Measurements from ENCODE around the gene LRRC38. TPM values are rescaled to one million over a fixed set of nuclear protein-coding genes. Genes with fewer than 3 reads are reported as not detected.
"Not testable (repeated sequence)": the region's sequence is repeated elsewhere in the genome, so short reads cannot be mapped to it uniquely, and the experiment has no call there.

The LRRC38 gene
- polyA plus RNA-seq, 12 donors, result 13.4 to 77.1 (median 29.4) TPM; not detected in 1

DNA sequence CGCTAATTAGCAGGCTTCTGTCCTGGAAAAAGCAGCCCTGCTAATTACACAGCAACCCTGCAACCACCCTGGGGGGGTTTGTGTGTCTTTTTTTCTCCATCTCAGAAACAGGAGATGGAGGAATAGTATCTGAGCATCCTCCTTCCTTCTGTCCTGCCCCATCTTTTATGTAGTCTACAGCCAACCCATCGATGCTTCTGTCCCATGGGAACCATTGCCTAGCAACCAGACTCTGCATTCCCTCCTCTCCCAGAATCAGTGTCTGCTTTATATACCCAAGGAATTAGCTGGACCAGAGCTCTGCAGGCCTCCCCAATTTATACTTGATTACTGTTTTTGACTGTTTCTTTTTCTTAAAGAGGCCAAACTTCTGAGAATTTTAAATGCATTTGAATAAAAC lies 35.1 kb downstream of the LRRC38 start:
- no peak for DNase-seq

DNA sequence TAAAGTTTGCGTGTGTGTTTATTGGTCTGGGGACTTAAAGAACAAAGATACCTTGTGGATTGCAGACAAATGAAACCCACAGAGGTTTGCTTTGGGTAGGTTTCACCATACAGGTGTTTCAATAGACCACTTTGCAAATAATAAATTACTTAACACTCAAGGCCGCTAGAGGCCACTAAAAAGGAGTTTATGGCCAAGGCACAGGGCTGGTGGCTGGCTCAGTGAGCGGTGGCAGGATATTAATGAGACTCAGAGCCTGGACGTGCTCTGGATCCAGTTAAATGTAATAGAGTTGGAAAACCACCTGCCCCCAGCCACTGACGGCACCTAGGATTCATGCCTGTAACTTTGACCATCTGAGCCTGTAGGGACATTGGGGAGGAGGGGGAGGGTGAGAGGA lies 44.5 kb downstream of the LRRC38 start:
- no peak for DNase-seq

DNA sequence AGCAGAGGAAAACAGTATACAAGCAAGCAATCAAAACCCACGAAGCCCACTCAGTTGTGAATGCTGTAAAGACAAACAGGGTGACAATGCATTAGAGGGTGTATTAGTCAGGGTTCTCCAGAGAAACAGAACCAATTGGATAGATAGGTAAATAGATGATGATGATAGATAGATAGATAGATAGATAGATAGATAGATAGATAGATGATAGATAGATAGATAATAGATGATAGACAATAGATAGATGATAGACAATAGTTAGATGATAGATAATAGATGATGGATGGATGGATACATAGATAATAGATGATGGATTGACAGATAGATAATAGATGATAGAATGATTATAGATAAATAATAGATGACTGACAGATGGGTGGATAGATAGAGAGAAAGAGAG lies 48.3 kb downstream of the LRRC38 start:
- DNase-seq, result no peak

DNA sequence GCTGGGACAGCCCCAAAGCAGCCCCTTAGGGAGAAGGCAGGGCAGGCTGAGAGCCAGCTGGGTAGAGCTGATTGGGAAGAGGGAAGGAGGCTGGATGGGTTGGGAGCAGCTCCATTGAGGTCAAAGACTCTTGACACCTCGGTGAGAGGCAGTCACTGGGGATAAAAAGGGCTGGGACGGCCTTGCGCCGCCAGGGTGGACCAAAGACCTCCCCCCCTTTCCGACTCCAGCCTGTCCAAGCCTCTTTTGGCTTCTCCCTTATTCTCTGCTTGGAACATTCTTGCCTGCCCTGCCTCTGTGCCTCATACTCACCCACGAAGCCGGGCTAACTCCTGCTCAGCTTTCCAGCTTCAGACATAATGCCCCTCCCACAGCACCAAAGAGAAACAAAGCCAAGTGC lies 51.1 kb downstream of the LRRC38 start:
- no peak for DNase-seq

DNA sequence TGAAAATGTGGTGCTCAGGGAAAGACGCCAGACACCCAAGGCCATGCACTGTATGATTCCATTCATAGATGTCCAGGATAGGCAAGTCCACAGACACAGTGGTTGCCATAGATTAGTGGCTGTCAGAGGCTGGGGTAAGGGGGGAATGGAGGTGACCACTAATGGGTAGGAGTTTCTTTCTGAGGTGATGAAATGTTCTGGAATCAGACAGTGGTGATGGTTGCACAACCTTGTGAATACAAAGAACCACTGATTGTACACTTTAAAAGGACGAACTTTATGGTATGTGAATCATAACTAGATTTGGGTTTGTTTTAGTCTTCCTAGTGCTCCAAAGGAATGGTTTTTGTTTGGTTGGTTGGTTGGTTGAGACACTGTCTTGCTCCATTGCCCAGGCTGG lies 51.8 kb downstream of the LRRC38 start:
- no peak for DNase-seq

- no peak for DNase-seq
These were observed 56.8 kb downstream of the LRRC38 start for GRCh38 chr1:13456904-13457532.

DNA sequence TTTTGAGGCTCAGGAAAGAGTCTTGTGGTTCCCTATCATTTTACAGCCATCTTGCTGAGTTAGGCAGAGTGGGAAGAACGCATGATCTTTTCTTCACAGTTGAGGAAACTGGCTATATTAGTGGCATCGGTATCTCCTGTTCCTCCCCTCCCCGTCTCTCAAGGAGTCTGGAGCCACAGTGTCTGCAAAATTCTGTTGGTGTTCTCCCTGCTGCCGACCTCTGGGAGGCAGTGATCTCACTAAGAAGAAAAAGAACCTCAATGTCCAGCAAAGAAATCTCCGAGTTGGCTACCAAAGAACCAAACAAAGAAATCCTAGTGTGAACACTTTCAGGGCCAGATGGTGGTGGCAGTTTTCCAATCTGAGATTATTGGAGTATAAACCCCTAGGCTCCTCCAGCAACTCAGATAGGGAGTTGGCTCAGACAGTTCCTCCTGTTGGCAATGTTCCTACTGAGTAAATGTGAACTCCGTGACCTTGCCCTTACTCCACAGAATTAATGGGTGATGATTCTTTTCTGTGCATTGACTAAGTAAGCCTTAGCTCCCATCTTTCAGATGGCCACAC lies 62.3 kb downstream of the LRRC38 start:
- DNase-seq, result no peak

DNA sequence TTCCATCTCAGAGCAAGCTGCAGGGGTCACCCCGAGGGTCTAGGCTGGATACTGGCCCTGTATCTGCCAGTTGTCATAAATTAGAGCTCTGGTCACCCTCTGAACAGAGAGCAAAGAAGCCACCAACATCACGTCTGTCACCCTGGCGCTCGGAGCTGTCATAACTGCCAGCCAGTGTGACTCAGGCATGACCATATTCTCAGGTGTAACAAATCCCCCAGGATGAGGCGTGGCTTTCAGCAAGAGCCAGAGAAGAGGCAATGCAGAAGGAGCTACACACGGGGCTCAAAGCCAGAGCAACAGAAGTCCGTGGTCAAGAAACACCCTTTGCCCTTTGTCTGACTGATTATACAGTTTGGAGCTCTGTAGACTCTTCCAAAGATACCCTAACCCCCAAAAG lies 63.6 kb downstream of the LRRC38 start:
- no peak for DNase-seq

GRCh38 chr1:13443335-13443979 lies 70.3 kb downstream of the LRRC38 start:
- no peak for DNase-seq

DNA sequence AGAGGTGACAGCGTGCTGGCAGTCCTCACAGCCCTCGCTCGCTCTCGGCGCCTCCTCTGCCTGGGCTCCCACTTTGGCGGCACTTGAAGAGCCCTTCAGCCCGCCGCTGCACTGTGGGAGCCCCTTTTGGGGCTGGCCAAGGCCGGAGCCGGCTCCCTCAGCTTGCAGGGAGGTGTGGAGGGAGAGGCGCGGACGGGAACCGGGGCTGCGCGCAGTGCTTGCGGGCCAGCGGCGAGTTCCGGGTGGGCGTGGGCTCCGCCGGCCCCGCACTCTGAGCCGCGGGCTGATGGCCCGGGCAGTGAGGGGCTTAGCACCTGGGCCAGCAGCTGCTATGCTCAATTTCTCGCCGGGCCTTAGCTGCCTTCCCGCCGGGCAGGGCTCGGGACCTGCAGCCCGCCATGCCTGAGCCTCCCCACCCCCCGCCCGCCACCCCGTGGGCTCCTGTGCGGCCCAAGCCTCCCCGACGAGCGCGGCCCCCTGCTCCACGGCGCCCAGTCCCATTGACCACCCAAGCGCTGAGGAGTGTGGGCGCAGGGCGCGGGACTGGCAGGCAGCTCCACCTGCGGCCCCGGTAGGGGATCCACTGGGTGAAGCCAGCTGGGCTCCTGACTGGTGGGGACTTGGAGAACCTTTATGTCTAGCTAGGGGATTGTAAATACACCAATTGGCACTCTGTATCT lies 74.6 kb downstream of the LRRC38 start:
- not testable (repeated sequence) for DNase-seq

GRCh38 chr1:13435458-13435857 lies 78.3 kb downstream of the LRRC38 start:
- no peak for DNase-seq

DNA sequence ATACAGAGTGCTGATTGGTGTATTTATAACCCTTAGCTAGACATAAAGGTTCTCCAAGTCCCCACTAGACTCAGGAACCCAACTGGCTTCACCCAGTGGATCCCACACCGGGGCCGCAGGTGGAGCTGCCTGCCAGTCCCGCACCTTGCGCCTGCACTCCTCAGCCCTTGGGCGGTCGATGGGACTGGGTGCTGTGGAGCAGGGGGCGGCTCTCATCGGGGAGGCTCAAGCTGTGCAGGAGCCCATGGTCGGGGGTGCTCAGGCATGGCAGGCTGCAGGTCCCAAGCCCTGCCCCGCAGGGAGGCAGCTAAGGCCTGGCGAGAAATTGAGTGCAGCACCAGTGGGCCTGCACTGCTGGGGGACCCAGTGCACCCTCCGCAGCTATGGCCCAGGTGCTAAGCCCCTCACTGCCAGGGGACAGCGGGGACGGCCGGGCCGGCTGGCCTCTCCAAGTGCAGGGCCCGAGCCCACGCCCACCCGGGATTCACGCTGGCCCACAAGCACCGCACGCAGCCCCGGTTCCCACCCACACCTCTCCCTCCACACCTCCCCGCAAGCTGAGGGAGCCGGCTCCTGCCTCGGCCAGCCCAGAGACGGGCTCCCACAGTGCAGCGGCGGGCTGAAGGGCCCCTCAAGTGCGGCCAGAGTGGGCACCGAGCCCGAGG lies 80.0 kb downstream of the LRRC38 start:
- DNase-seq, result not testable (repeated sequence)

- DNase-seq, result no peak
These were observed 81.6 kb downstream of the LRRC38 start for GRCh38 chr1:13432251-13432650.

GRCh38 chr1:13430495-13430894 lies 83.3 kb downstream of the LRRC38 start:
- DNase-seq, result no peak

Other genes starting within 250 kb of the LRRC38 start
- not detected for gene PRAMEF8, start 228.9 kb downstream of the LRRC38 start, polyA plus RNA-seq (ENCODE audit: insufficient read length in 12 of 12)
- not detected for gene PRAMEF33, start 210.5 kb downstream of the LRRC38 start, polyA plus RNA-seq (ENCODE audit: insufficient read length in 12 of 12)
- gene PRAMEF15, start 198.4 kb downstream of the LRRC38 start, polyA plus RNA-seq (ENCODE audit: insufficient read length in 12 of 12), result not detected
- not detected for gene PRAMEF14, start 166.9 kb downstream of the LRRC38 start, polyA plus RNA-seq (ENCODE audit: insufficient read length in 12 of 12)
- not detected for gene PRAMEF19, start 142.1 kb downstream of the LRRC38 start, polyA plus RNA-seq (ENCODE audit: insufficient read length in 12 of 12)
- not detected for gene PRAMEF17, start 124.4 kb downstream of the LRRC38 start, polyA plus RNA-seq (ENCODE audit: insufficient read length in 12 of 12)
- under 1 TPM in 1 of 12 donors, not detected in 11; 0.16 TPM for gene PRAMEF20, start 103.6 kb downstream of the LRRC38 start, polyA plus RNA-seq (ENCODE audit: insufficient read length in 12 of 12)
- 10 to 100 TPM in 11 of 12 donors, not detected in 1; 16.8 to 45.6 (median 37.9) TPM for gene PDPN, start 69.8 kb upstream of the LRRC38 start, polyA plus RNA-seq (ENCODE audit: insufficient read length in 12 of 12)
- gene PRDM2, start 186.2 kb upstream of the LRRC38 start, polyA plus RNA-seq (ENCODE audit: insufficient read length in 12 of 12), result 10 to 100 TPM in 11 of 12 donors, not detected in 1; 34.1 to 68.8 (median 38.5) TPM

All from muscle of arm (tissue), 12 donors.